ENCODE measurements around the gene CEP170.
A peak's percentile ranks its signal among the peaks of the same experiment; 100 is the strongest.

The CEP170 gene

GRCh38 chr1:243267914-243268653, 13.0 kb upstream of the CEP170 start:
- DNase-seq: no peak

- DNase-seq: no peak
Observed at GRCh38 chr1:243267471-243267880, 12.4 kb upstream of the CEP170 start.

- DNase-seq: no peak
Observed at GRCh38 chr1:243266231-243266630, 11.2 kb upstream of the CEP170 start.

GRCh38 chr1:243264717-243265116, 9.6 kb upstream of the CEP170 start:
- DNase-seq: no peak

GRCh38 chr1:243261390-243261789, 6.3 kb upstream of the CEP170 start:
- no peak for DNase-seq

- DNase-seq: no peak
Observed at GRCh38 chr1:243260221-243260880, 5.3 kb upstream of the CEP170 start.

GRCh38 chr1:243258731-243259130, 3.6 kb upstream of the CEP170 start:
- DNase-seq: no peak

- DNase-seq: no peak
Observed at GRCh38 chr1:243257189-243257588, 2.1 kb upstream of the CEP170 start.

GRCh38 chr1:243256590-243256989, 1.5 kb upstream of the CEP170 start:
- DNase-seq: no peak

GRCh38 chr1:243255791-243256512, 871 bp upstream of the CEP170 start, which contains the start of gene SDCCAG8:
TSS of gene SDCCAG8 (plus strand) at chr1:243256041. CDS start at chr1:243256174, 133 bp downstream.
- DNase-seq: peak; percentile 96

- DNase-seq: peak; percentile 59
Observed at GRCh38 chr1:243254233-243254926, 701 bp downstream of the CEP170 start.

- peak; percentile 9 for DNase-seq
Observed at GRCh38 chr1:243253926-243254232, 1.2 kb downstream of the CEP170 start.

- no peak for DNase-seq
Observed at GRCh38 chr1:243253211-243253925, 1.7 kb downstream of the CEP170 start.

GRCh38 chr1:243251539-243251938, 3.5 kb downstream of the CEP170 start:
- DNase-seq: no peak

GRCh38 chr1:243250102-243250501, 5.0 kb downstream of the CEP170 start:
- DNase-seq: no peak

- DNase-seq: no peak
Observed at GRCh38 chr1:243249214-243249613, 5.9 kb downstream of the CEP170 start.

- no peak for DNase-seq
Observed at GRCh38 chr1:243247901-243248300, 7.2 kb downstream of the CEP170 start.

GRCh38 chr1:243246916-243247315, 8.2 kb downstream of the CEP170 start:
- DNase-seq: no peak

- no peak for DNase-seq
Observed at GRCh38 chr1:243244432-243244841, 10.6 kb downstream of the CEP170 start.

GRCh38 chr1:243236604-243237252, 18.4 kb downstream of the CEP170 start:
- DNase-seq: no peak

- no peak for DNase-seq
Observed at GRCh38 chr1:243234978-243235647, 20.0 kb downstream of the CEP170 start.

GRCh38 chr1:243233908-243234307, 21.2 kb downstream of the CEP170 start:
- DNase-seq: no peak

All from RPMI8226 (cell line).